Activated CD4-positive, alpha-beta T cell treated with anti-CD3 and anti-CD28 coated beads for 1 hour (primary cell): ENCODE measurements around the gene TMSB15C.

ENCODE experiments used
- DNase-seq: peaks from one replicate; pipeline ENCODE4 v3.0.0-alpha.2; 2020

TMSB15C gene

GRCh38 chrX:104041003-104041402 is 35.0 kb downstream of the TMSB15C start:
- DNase-seq: no peak

DNA sequence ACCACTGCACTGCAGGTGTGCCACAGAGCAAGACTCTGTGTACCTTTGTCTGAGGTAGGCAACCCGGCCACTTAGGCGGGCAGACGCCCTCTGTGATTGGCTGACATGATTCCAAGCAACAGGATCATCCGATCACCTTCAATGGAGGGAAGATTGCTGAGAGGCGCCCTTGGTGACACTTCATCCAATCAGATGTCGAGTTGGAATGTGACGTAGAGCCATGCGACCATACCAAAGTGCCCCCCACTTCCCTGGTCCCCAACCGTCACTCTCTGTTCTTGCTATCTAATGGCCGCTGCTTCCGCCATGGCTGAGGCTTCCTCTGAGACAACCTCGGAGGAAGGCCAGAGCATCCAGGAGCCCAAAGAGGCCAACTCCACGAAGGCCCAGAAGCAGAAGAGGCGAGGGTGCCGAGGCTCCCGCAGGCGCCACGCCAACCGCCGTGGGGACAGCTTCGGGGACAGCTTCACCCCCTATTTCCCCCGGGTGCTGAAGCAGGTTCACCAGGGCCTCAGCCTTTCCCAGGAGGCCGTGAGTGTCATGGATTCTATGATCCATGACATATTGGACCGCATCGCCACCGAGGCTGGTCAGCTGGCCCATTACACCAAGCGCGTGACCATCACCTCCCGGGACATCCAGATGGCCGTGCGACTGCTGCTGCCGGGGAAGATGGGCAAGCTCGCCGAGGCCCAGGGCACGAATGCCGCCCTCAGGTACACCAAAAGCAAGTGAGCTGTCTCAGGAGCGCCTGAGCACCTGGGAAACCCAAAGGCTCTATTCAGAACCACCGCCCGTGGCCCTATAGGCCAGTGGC is 36.1 kb downstream of the TMSB15C start, which contains the start of gene H2BW2:
H2BW2 (plus strand) TSS at position 268 of the 817 bp plus-strand sequence; CDS start at position 307, 39 bp downstream.
- DNase-seq: no peak
